ENCODE measurements around the gene MSLN. TPM values are rescaled to one million over a fixed set of nuclear protein-coding genes. Genes with fewer than 3 reads are reported as not detected.
"Not testable (repeated sequence)": the region's sequence is repeated elsewhere in the genome, so short reads cannot be mapped to it uniquely, and the experiment has no call there.

The MSLN gene
- total RNA-seq, 1 donor from 2014 or later, result 4.6 TPM

- intact Hi-C loops (cut with micrococcal nuclease), result no loop called here
- no peak for DNase-seq
- no peak for ATAC-seq
Measured at GRCh38 chr16:767743-768235, 7.3 kb downstream of the MSLN start.

GRCh38 chr16:768428-768827 lies 7.9 kb downstream of the MSLN start:
- ATAC-seq (no peak), DNase-seq (no peak)
- intact Hi-C loops (cut with micrococcal nuclease), result no loop called here

- intact Hi-C loops (cut with micrococcal nuclease), result no loop called here
- no peak for DNase-seq
- no peak for ATAC-seq
Measured at GRCh38 chr16:769184-769784, 8.8 kb downstream of the MSLN start.

GRCh38 chr16:769934-770333 lies 9.4 kb downstream of the MSLN start:
- no peak for ATAC-seq
- DNase-seq, result no peak
- intact Hi-C loops (cut with micrococcal nuclease), result no loop called here

- no peak for ATAC-seq
- no peak for DNase-seq
- intact Hi-C loops (cut with micrococcal nuclease), result no loop called here
Measured at GRCh38 chr16:770411-770810, 9.9 kb downstream of the MSLN start.

- intact Hi-C loops (cut with micrococcal nuclease), result no loop called here
- DNase-seq (no peak), ATAC-seq (no peak)
Measured at GRCh38 chr16:772959-773358, 12.4 kb downstream of the MSLN start.

GRCh38 chr16:774086-775001 lies 13.8 kb downstream of the MSLN start:
- intact Hi-C loops (cut with micrococcal nuclease), result no loop called here
- no peak for ATAC-seq
- no peak for DNase-seq

GRCh38 chr16:775236-775796 lies 14.8 kb downstream of the MSLN start:
- intact Hi-C loops (cut with micrococcal nuclease), result no loop called here
- DNase-seq (no peak), ATAC-seq (no peak)

- ATAC-seq; intact Hi-C loops (cut with micrococcal nuclease); DNase-seq: not testable (repeated sequence)
Measured at GRCh38 chr16:776298-776697, 15.8 kb downstream of the MSLN start.

GRCh38 chr16:776824-777223 lies 16.3 kb downstream of the MSLN start:
- intact Hi-C loops (cut with micrococcal nuclease), result no loop called here
- ATAC-seq (no peak), DNase-seq (no peak)

GRCh38 chr16:777826-778225 lies 17.3 kb downstream of the MSLN start:
- no peak for DNase-seq
- ATAC-seq, result no peak
- intact Hi-C loops (cut with micrococcal nuclease), result no loop called here

GRCh38 chr16:778447-778846 lies 17.9 kb downstream of the MSLN start:
- ATAC-seq, result no peak
- intact Hi-C loops (cut with micrococcal nuclease), result no loop called here
- no peak for DNase-seq

- intact Hi-C loops (cut with micrococcal nuclease), result no loop called here
- no peak for ATAC-seq
- no peak for DNase-seq
Measured at GRCh38 chr16:778909-779527, 18.5 kb downstream of the MSLN start.

GRCh38 chr16:779561-779960 lies 19.0 kb downstream of the MSLN start:
- ATAC-seq (no peak), DNase-seq (no peak)
- intact Hi-C loops (cut with micrococcal nuclease), result no loop called here

- intact Hi-C loops (cut with micrococcal nuclease), result no loop called here
- no peak for ATAC-seq
- DNase-seq, result no peak
Measured at GRCh38 chr16:780296-780695, 19.8 kb downstream of the MSLN start.

GRCh38 chr16:781346-782010 lies 20.9 kb downstream of the MSLN start:
- ATAC-seq, result no peak
- intact Hi-C loops (cut with micrococcal nuclease), result no loop called here

GRCh38 chr16:782258-782657 lies 21.7 kb downstream of the MSLN start:
- intact Hi-C loops (cut with micrococcal nuclease), result no loop called here
- ATAC-seq (no peak), DNase-seq (no peak)

More at GRCh38 chr16:781346-782010, 20.9 kb downstream of the MSLN start:
- DNase-seq, result no peak

GRCh38 chr16:782766-783403 lies 22.4 kb downstream of the MSLN start:
- no peak for DNase-seq
- intact Hi-C loops (cut with micrococcal nuclease), result no loop called here

More at GRCh38 chr16:782766-783403, 22.4 kb downstream of the MSLN start:
- ATAC-seq, result no peak
